Ovary (tissue), 3 donors: ENCODE measurements around the gene NAA35.

ENCODE experiments used
- EP300 ChIP-seq: sonication (generic); formaldehyde crosslinking; IDR thresholded peaks from one replicate; pipeline ENCODE4 v1.6.1; 2017; ENCODE audit warnings: antibody characterized with exemption
- POLR2A ChIP-seq: fragments of 450-650 bp; IDR thresholded peaks from one replicate; pipeline ENCODE4 v1.6.1; 2017; ENCODE audit warnings: antibody characterized with exemption, mild to moderate bottlenecking, moderate library complexity
- TF ChIP-seq, protein P1 (sequence below), 3 donors: fragments of 450-650 bp in 2 of 3; fragments of 200-600 bp in 1 of 3; IDR thresholded peaks; one replicate each; pipeline versions ENCODE4 v1.5.1 to v1.8.0; 2016 to 2022; ENCODE audit warnings: antibody characterized with exemption in 3 of 3, mild to moderate bottlenecking in 1 of 3
- donor health status: DM: no; HTN: no; CAD: no.

DNA sequence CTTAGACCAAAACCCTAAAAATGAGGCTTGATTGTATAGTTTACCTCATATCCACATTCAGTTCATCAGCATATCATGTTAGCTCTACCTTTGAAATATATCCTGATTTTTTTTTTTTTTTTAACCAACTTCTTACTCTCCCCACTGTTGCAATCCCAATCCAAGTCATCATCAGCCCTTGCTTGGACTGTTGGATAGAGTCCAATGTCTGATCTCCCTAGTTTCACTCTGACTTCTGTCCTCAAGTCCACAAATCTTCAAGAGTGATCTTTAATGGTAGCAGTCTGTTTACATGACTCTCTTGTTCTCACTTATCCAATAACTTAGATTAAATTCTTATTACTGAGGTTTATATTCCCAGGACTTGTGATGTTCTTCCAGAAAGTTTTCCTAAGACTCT, 30.8 kb downstream of the NAA35 start:
- TF ChIP-seq, protein P1, sequence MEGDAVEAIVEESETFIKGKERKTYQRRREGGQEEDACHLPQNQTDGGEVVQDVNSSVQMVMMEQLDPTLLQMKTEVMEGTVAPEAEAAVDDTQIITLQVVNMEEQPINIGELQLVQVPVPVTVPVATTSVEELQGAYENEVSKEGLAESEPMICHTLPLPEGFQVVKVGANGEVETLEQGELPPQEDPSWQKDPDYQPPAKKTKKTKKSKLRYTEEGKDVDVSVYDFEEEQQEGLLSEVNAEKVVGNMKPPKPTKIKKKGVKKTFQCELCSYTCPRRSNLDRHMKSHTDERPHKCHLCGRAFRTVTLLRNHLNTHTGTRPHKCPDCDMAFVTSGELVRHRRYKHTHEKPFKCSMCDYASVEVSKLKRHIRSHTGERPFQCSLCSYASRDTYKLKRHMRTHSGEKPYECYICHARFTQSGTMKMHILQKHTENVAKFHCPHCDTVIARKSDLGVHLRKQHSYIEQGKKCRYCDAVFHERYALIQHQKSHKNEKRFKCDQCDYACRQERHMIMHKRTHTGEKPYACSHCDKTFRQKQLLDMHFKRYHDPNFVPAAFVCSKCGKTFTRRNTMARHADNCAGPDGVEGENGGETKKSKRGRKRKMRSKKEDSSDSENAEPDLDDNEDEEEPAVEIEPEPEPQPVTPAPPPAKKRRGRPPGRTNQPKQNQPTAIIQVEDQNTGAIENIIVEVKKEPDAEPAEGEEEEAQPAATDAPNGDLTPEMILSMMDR (IDR thresholded peaks at IDR 0.05), result no peak
- TF ChIP-seq POLR2A (no peak), EP300 (no peak)
